Karpas-422 (cell line): ENCODE results near the gene STK4. TPM values are rescaled to one million over a fixed set of nuclear protein-coding genes. Genes with fewer than 3 reads are reported as not detected.

Experiments used
- DNase-seq: peaks from one replicate; pipeline ENCODE4 v3.0.0-alpha.2; 2015
- H2AFZ ChIP-seq: fragments of 200-600 bp; sonication (generic); 2 replicates; pipeline ENCODE4 v1.6.1; 2014; ENCODE audit warnings: antibody characterized with exemption, low read length, mixed read lengths
- H3K27ac ChIP-seq: fragments of 200-600 bp; sonication (generic); 2 replicates; pipeline ENCODE4 v1.5.1; 2014; ENCODE audit warnings: mild to moderate bottlenecking, low read length, moderate library complexity
- H3K27me3 ChIP-seq: fragments of 200-600 bp; sonication (generic); 2 replicates; pipeline ENCODE4 v1.6.1; 2014; ENCODE audit warnings: low read length, mixed read lengths
- H3K36me3 ChIP-seq: fragments of 200-600 bp; sonication (generic); 2 replicates; pipeline ENCODE4 v1.6.1; 2014; ENCODE audit warnings: low read length, mixed read lengths; ENCODE audit not compliant: insufficient read depth
- H3K4me1 ChIP-seq: fragments of 200-600 bp; sonication (generic); 2 replicates; pipeline ENCODE4 v1.6.1; 2014; ENCODE audit warnings: mild to moderate bottlenecking, low read length, mixed read lengths
- H3K4me2 ChIP-seq: fragments of 200-600 bp; sonication (generic); 2 replicates; pipeline ENCODE4 v1.6.1; 2014; ENCODE audit warnings: low read length, low read depth, mild to moderate bottlenecking; ENCODE audit not compliant: poor library complexity, severe bottlenecking
- H3K4me3 ChIP-seq: fragments of 200-600 bp; sonication (generic); 2 replicates; pipeline ENCODE4 v1.5.1; 2014; ENCODE audit warnings: mild to moderate bottlenecking, antibody characterized with exemption, low read length, mixed read lengths
- H3K79me2 ChIP-seq: fragments of 200-600 bp; sonication (generic); 2 replicates; pipeline ENCODE4 v1.6.1; 2014; ENCODE audit warnings: mild to moderate bottlenecking, low read length, mixed read lengths
- H3K9ac ChIP-seq: fragments of 200-600 bp; sonication (generic); 2 replicates; pipeline ENCODE4 v1.6.0; 2014; ENCODE audit warnings: low read length
- H3K9me2 ChIP-seq: fragments of 200-600 bp; sonication (generic), shearing (Covaris generic); replicated peaks from 2 replicates; pipeline ENCODE4 v1.6.0; 2014; ENCODE audit warnings: mild to moderate bottlenecking, low read length, moderate library complexity; ENCODE audit not compliant: insufficient read depth
- H3K9me3 ChIP-seq: fragments of 300-700, 200-600 bp; sonication (generic); 2 replicates; pipeline ENCODE4 v1.6.1; 2014; ENCODE audit warnings: low read length, mixed read lengths
- H4K20me1 ChIP-seq: fragments of 200-600 bp; sonication (generic); 2 replicates; pipeline ENCODE4 v1.6.1; 2014; ENCODE audit warnings: mild to moderate bottlenecking, antibody characterized with exemption, low read length, low read depth; ENCODE audit not compliant: insufficient read depth
- total RNA-seq: library from RNA; depleted of rRNA; stranded (reverse); fragments of >200 nt; shearing (Covaris generic); gene quantifications from 2 replicates; pipeline ENCODE4 v1.2.3, GENCODE V29; 2014; ENCODE audit warnings: low replicate concordance

Gene STK4
- total RNA-seq, 1 experiment from 2014 or later: 89.0 TPM

DNA sequence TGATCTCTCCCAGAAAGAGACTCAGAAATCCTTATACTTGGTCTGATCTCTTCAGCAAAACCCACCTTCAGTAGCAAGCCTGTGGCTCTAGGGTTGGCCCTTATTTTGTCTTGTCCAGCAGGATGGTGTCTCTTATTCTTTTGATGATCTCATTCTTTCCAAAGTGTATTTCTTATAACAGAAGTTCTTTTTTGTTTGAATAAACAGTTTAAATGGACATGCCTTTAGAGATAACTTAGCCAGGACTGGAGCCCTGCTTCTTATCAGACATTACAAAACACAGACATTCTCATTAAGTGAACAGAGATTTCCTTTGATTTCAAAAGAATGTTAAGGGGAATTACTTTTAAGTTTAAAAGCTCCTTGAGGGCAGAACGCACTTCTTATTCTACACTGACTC is 102.9 kb downstream of the STK4 start:
- Histone ChIP-seq H3K36me3 (peaks cover 40% of the 10 kb centered on the region; the same call in 1 of the 2 replicates), H3K9me2 (no peaks in the 10 kb centered on the region), H3K4me1 (no peaks in the 10 kb centered on the region), H3K9me3 (no peaks in the 10 kb centered on the region), H3K27me3 (no peaks in the 10 kb centered on the region), H3K4me3 (no peak overlapping the region), H3K4me2 (no peak overlapping the region), H4K20me1 (no peaks in the 10 kb centered on the region), H3K27ac (no peak overlapping the region), H2AFZ (no peak overlapping the region), H3K9ac (no peak overlapping the region), H3K79me2 (peaks cover 77% of the 10 kb centered on the region)
- DNase-seq: no peak

DNA sequence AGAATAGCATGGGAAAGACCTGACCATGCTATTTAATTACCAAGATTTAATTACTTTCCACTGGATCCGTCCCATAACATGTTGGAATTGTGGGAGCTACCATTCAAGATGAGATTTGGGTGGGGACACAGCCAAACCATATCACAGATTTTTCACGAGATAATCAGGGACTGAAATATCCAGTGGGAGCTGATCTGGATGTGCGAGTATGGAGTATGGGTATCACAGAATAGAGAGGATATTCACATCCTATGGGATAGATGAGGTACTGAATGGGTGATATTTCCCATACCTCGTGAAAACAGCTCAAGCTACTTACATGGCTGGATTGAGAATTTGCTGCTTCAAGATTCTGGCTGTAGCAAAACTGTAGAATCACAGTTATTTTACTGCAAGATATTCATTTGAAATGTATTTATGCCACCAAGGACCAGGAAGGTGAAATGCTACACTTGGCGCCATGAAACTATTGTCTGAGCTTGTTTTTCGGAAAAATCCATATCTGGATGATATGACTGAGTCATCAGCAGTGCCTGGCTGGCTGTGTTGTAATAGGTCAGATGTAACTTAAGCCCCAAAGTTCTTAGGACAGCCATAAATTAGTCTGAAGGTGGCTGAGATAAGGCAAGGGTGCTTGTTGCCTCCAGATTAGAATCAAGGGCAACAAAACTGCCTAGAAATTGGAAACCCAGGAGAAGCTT is 104.8 kb downstream of the STK4 start:
- no peak overlapping the region for H3K4me2 ChIP-seq
- peaks cover 44% of the 10 kb centered on the region; the same call in 1 of the 2 replicates for H3K36me3 ChIP-seq
- no peak overlapping the region for H2AFZ ChIP-seq
- H3K9me3 ChIP-seq: no peaks in the 10 kb centered on the region
- no peaks in the 10 kb centered on the region for H3K27me3 ChIP-seq
- no peaks in the 10 kb centered on the region for H3K4me1 ChIP-seq
- H3K9me2 ChIP-seq: no peaks in the 10 kb centered on the region
- H4K20me1 ChIP-seq: no peaks in the 10 kb centered on the region
- peaks cover 63% of the 10 kb centered on the region for H3K79me2 ChIP-seq
- H3K9ac ChIP-seq: no peak overlapping the region
- H3K27ac ChIP-seq: no peak overlapping the region
- no peak overlapping the region for H3K4me3 ChIP-seq
- no peak for DNase-seq

DNA sequence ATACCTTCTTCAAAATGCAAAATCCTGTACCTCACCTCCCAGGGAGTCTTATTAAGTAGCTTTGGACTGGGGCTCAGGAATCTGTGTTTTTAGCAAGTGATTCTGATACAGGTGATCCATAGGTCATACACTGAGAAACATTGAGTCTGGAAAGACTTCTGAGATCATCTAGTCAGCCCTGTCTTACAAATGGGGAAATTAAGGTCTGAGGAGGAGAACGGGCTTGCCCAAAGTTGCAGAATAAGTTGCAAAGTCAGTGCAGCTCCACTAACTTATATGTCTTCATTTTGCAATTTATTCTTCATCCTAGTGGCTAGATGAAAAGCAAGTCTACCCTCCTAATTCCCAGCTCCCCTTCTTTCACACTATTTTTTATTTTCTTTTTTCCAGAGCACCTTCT is 105.8 kb downstream of the STK4 start:
- H3K36me3 ChIP-seq: peaks cover 39% of the 10 kb centered on the region; the same call in 1 of the 2 replicates
- no peaks in the 10 kb centered on the region for H4K20me1 ChIP-seq
- H3K9me2 ChIP-seq: no peaks in the 10 kb centered on the region
- H3K9ac ChIP-seq: no peak overlapping the region
- H3K4me1 ChIP-seq: no peaks in the 10 kb centered on the region
- H3K27ac ChIP-seq: no peak overlapping the region
- H2AFZ ChIP-seq: no peak overlapping the region
- no peaks in the 10 kb centered on the region for H3K27me3 ChIP-seq
- H3K79me2 ChIP-seq: peaks cover 53% of the 10 kb centered on the region
- H3K9me3 ChIP-seq: no peaks in the 10 kb centered on the region
- no peak overlapping the region for H3K4me3 ChIP-seq
- no peak overlapping the region for H3K4me2 ChIP-seq
- DNase-seq: no peak

DNA sequence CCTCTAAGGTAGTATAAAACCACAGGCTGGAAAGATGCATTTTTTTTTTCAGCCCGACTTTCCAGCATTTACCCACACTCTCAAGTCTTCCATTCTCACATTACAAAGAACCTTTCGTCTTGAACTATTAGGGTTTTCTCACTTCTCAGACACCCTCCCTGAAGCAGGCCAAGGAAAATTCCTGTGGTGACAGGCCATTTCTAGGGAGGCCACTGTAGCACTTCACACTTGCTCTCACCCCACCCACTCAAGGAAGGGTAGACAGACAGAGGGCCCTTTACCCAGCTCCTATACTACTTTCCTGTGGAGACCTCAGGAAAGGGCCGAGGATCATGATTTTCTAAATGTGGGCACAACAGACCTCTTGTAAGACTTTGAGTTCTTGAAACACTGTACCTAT is 106.9 kb downstream of the STK4 start:
- H3K9ac ChIP-seq: no peak overlapping the region
- H3K4me2 ChIP-seq: no peak overlapping the region
- no peaks in the 10 kb centered on the region for H3K9me3 ChIP-seq
- peaks cover 37% of the 10 kb centered on the region; the same call in 1 of the 2 replicates for H3K36me3 ChIP-seq
- H3K9me2 ChIP-seq: no peaks in the 10 kb centered on the region
- no peaks in the 10 kb centered on the region for H3K4me1 ChIP-seq
- H3K4me3 ChIP-seq: no peak overlapping the region
- DNase-seq: no peak
- H3K79me2 ChIP-seq: peaks cover 42% of the 10 kb centered on the region
- H2AFZ ChIP-seq: no peak overlapping the region
- H3K27ac ChIP-seq: no peak overlapping the region
- no peaks in the 10 kb centered on the region for H4K20me1 ChIP-seq
- H3K27me3 ChIP-seq: no peaks in the 10 kb centered on the region

DNA sequence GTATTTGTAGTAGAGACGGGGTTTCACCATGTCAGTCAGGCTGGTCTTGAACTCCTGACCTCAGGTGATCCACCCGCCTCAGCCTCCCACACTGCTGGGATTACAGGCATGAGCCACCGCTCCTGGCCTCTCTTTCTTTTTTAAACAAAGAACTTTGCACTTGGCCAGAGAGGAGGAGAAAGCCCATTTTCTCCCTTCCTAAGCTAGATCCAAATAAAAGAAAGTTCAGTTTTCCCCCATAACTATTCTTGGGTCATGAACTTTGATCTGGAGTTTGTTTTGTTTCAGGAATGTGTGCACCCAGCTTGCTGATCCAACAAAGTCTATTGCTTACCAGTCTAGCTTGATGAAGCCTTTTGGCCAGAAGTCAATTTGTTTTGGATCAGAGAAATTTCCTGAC is 111.2 kb downstream of the STK4 start:
- Histone ChIP-seq H3K27me3 (no peaks in the 10 kb centered on the region), H3K4me1 (no peaks in the 10 kb centered on the region), H3K9me3 (no peaks in the 10 kb centered on the region), H2AFZ (no peak overlapping the region), H3K27ac (no peak overlapping the region), H3K9me2 (no peaks in the 10 kb centered on the region), H3K9ac (no peak overlapping the region), H3K36me3 (peaks cover 70% of the 10 kb centered on the region), H3K79me2 (peaks cover 9% of the 10 kb centered on the region), H3K4me3 (no peak overlapping the region), H4K20me1 (no peaks in the 10 kb centered on the region), H3K4me2 (no peak overlapping the region)
- DNase-seq: no peak

DNA sequence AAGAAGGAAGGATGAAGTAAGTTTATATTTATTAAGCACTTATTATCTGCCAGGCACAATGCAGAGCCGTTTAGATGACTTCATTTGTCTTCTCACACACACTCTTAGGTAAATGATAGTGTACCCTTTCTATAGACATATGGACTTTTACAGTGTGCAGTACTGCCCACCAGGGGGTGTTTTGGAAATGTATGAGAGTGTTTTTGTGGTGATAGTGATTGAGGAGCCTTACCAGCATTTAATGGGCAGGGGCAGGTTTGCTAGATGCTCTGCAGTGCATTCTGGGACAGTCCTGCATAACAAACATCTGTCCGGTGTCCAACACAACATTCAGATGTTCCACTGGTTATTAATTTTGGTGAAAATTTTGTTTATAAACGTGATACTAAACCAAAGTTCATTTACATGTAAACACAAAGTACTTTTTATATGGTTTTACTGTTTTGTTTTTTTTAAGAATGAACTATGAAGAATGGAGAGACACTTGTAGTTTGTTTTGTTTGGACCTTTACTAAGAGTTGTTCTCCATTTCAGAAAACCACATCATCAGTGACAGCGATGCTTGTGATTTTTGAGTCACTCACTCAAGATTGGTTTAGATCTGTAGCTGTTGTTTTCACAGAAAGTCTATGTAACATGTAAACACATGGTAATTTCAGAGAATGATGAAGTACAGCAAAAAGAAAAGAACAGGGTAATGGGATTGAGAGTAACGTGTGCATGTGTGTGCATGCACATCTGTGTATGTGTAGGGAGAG is 114.7 kb downstream of the STK4 start:
- Histone ChIP-seq H2AFZ (no peak overlapping the region), H3K9ac (no peak overlapping the region), H3K9me2 (no peaks in the 10 kb centered on the region), H4K20me1 (no peaks in the 10 kb centered on the region), H3K79me2 (no peaks in the 10 kb centered on the region), H3K4me3 (no peak overlapping the region), H3K9me3 (no peaks in the 10 kb centered on the region), H3K27ac (no peak overlapping the region), H3K36me3 (peaks cover 60% of the 10 kb centered on the region), H3K4me2 (no peak overlapping the region), H3K4me1 (no peaks in the 10 kb centered on the region), H3K27me3 (no peaks in the 10 kb centered on the region)
- DNase-seq: peak; percentile 57

DNA sequence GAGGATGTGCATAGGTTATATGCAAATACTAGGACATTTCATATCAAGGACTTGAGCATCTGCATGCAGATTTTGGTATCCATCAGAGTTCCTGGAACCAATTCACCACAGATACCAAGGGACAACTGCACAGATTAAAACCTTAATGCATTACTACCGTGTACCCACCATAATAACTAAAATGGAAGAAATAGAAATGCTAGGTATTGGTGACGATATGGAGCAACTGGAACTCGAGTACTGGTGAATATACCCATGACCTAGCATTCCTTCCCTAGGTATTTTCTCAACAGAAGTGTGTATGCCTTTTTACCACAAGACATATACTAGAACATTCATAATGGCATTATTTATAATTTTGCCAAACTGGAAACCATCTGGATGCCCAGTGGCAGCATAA is 116.2 kb downstream of the STK4 start:
- no peaks in the 10 kb centered on the region for H3K9me2 ChIP-seq
- no peaks in the 10 kb centered on the region for H3K9me3 ChIP-seq
- no peak overlapping the region for H3K4me2 ChIP-seq
- H3K27me3 ChIP-seq: no peaks in the 10 kb centered on the region
- H3K36me3 ChIP-seq: peaks cover 66% of the 10 kb centered on the region
- no peak overlapping the region for H3K4me3 ChIP-seq
- no peaks in the 10 kb centered on the region for H3K79me2 ChIP-seq
- H3K27ac ChIP-seq: no peak overlapping the region
- no peaks in the 10 kb centered on the region for H3K4me1 ChIP-seq
- no peak overlapping the region for H2AFZ ChIP-seq
- H3K9ac ChIP-seq: no peak overlapping the region
- H4K20me1 ChIP-seq: no peaks in the 10 kb centered on the region
- no peak for DNase-seq

DNA sequence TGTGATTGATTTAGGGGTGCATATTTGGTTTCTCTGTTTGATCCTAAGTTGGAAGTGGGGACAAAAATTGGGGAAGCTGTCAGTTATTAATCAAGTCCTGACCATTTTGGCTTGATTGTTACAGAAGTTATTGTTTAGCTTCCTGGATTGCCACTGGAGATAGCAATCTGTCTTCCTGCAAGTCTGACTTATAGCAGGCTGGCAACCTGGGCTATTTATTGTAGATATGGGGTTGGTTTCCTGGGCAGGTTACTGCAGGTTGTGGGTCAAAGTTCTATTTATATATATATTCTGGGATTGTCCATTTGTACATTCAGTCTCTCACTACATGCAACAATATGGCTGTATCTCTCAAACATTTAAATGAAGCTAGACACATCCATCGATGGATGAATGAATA is 116.8 kb downstream of the STK4 start:
- Histone ChIP-seq H3K36me3 (peaks cover 64% of the 10 kb centered on the region), H3K4me3 (no peak overlapping the region), H2AFZ (no peak overlapping the region), H3K9ac (no peak overlapping the region), H3K27me3 (no peaks in the 10 kb centered on the region), H3K79me2 (no peaks in the 10 kb centered on the region), H3K9me2 (no peaks in the 10 kb centered on the region), H3K9me3 (no peaks in the 10 kb centered on the region), H4K20me1 (no peaks in the 10 kb centered on the region), H3K27ac (no peak overlapping the region), H3K4me2 (no peak overlapping the region), H3K4me1 (no peaks in the 10 kb centered on the region)
- no peak for DNase-seq
